PFSK-1 (cell line): ENCODE results near the gene IFT122.

Source experiments
- FOXP2 ChIP-seq: optimal IDR thresholded peaks from 2 replicates; pipeline ENCODE3; 2011; ENCODE audit warnings: borderline replicate concordance, control low read depth, inconsistent platforms; ENCODE audit not compliant: insufficient read depth; ENCODE audit errors: extremely low read length, extremely low read depth
- POLR2AphosphoS5 ChIP-seq: IDR thresholded peaks from 2 replicates; pipeline ENCODE4 v1.6.1; 2012; ENCODE audit warnings: low read depth, mild to moderate bottlenecking, control low read depth, low read length, moderate library complexity
- SIN3A ChIP-seq: IDR thresholded peaks from 2 replicates; pipeline ENCODE4 v1.6.1; 2012; ENCODE audit warnings: mild to moderate bottlenecking, low read length, moderate library complexity, borderline replicate concordance; ENCODE audit not compliant: insufficient read depth
- TAF1 ChIP-seq: IDR thresholded peaks from 2 replicates; pipeline ENCODE4 v1.6.1; 2012; ENCODE audit warnings: low read length, control low read depth, borderline replicate concordance; ENCODE audit not compliant: insufficient read depth
- TF ChIP-seq, protein P1 (sequence below), 2 experiments: IDR thresholded peaks; 2 replicates each; pipeline versions ENCODE4 v1.6.1 to v1.8.0; 2011 to 2012; ENCODE audit warnings: low read depth in 2 of 2, low read length in 2 of 2, control low read depth in 1 of 2, inconsistent platforms in 1 of 2, mild to moderate bottlenecking in 1 of 2, moderate library complexity in 1 of 2; ENCODE audit not compliant: insufficient read depth in 1 of 2

The IFT122 gene

GRCh38 chr3:129553171-129553570 is 113.1 kb downstream of the IFT122 start:
- TF ChIP-seq TAF1 (no peak), SIN3A (no peak), FOXP2 (no peak), POLR2AphosphoS5 (no peak)
- TF ChIP-seq, protein P1, sequence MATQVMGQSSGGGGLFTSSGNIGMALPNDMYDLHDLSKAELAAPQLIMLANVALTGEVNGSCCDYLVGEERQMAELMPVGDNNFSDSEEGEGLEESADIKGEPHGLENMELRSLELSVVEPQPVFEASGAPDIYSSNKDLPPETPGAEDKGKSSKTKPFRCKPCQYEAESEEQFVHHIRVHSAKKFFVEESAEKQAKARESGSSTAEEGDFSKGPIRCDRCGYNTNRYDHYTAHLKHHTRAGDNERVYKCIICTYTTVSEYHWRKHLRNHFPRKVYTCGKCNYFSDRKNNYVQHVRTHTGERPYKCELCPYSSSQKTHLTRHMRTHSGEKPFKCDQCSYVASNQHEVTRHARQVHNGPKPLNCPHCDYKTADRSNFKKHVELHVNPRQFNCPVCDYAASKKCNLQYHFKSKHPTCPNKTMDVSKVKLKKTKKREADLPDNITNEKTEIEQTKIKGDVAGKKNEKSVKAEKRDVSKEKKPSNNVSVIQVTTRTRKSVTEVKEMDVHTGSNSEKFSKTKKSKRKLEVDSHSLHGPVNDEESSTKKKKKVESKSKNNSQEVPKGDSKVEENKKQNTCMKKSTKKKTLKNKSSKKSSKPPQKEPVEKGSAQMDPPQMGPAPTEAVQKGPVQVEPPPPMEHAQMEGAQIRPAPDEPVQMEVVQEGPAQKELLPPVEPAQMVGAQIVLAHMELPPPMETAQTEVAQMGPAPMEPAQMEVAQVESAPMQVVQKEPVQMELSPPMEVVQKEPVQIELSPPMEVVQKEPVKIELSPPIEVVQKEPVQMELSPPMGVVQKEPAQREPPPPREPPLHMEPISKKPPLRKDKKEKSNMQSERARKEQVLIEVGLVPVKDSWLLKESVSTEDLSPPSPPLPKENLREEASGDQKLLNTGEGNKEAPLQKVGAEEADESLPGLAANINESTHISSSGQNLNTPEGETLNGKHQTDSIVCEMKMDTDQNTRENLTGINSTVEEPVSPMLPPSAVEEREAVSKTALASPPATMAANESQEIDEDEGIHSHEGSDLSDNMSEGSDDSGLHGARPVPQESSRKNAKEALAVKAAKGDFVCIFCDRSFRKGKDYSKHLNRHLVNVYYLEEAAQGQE (IDR thresholded peaks at IDR 0.05; ENCODE audit: insufficient read depth in 1 of 2, low read depth in 2 of 2, low read length in 2 of 2) = no peak

DNA sequence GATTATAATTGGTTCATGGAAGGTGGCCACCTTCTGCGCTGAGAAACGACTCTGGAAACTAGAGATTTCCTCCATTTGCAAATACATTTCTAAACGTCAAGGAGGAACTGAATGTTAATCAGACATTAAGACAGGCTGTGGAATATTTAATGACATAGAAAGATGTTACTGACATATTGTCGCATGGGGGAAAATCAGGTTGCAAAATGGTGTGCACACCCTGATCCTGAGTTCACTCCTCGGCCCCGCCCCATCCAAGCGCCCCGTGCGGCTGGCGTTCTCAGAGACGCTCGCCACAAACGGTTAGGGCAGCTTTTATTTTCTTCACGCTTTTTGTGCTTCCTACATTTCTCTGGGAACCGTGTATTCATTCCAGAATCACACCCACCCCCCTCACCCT is 113.7 kb downstream of the IFT122 start:
- no peak for TF ChIP-seq FOXP2
- no peak for TF ChIP-seq POLR2AphosphoS5
- TF ChIP-seq SIN3A = no peak
- TF ChIP-seq, protein P1 (IDR thresholded peaks at IDR 0.05; ENCODE audit: insufficient read depth in 1 of 2, low read depth in 2 of 2, low read length in 2 of 2) = no peak
- no peak for TF ChIP-seq TAF1

- no peak for TF ChIP-seq TAF1
- TF ChIP-seq POLR2AphosphoS5 = no peak
- TF ChIP-seq, protein P1 (IDR thresholded peaks at IDR 0.05; ENCODE audit: insufficient read depth in 1 of 2, low read depth in 2 of 2, low read length in 2 of 2) = no peak
- no peak for TF ChIP-seq SIN3A
- TF ChIP-seq FOXP2 = no peak
Observed at GRCh38 chr3:129554356-129555152, 114.5 kb downstream of the IFT122 start.

GRCh38 chr3:129555153-129555550 is 115.1 kb downstream of the IFT122 start:
- TF ChIP-seq, protein P1 (IDR thresholded peaks at IDR 0.05; ENCODE audit: insufficient read depth in 1 of 2, low read depth in 2 of 2, low read length in 2 of 2) = no peak

DNA sequence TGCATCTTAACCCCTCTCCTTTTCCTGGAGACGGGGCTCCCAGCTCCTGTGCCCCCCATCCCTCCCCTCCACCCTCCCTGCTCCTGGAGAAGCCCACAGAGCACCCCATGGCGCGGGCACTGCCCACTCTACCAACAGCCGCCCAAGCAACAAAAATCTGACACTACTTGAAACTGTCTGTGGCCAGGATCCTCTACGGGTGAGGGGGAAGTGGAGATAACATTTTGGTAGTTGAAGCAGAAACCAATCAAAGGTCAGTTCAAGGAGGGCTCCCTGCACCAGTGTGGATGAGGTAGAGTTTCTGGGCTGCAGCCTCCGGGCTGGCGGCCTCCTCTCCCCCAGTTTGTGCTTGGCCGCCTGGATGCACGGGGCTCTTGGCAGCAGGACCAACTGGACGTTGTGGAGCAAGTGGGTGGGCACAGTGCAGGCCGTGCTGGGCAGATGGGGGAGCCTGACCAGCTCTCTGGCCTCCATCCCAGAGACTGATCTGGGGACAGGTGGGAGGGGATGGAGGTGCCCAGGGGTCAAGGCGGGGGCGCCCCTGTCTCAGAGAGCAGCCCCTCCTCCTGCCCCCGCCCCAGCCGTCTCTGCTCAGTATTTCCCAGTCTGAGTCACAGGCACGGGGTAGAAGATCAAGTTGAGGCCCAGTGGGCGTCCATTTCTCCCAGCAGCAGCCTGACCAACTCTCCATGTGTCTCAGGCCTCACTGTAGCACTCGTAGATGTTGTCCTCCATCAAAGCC is 115.8 kb downstream of the IFT122 start:
- TF ChIP-seq TAF1 = no peak
- no peak for TF ChIP-seq SIN3A
- TF ChIP-seq, protein P1 (IDR thresholded peaks at IDR 0.05; ENCODE audit: insufficient read depth in 1 of 2, low read depth in 2 of 2, low read length in 2 of 2) = no peak
- TF ChIP-seq POLR2AphosphoS5 = no peak
- no peak for TF ChIP-seq FOXP2
